Dermis microvascular lymphatic vessel endothelial cell (primary cell): ENCODE measurements around the gene FAM20C. TPM values are rescaled to one million over a fixed set of nuclear protein-coding genes. Genes with fewer than 3 reads are reported as not detected.
"Not testable (repeated sequence)": the region's sequence is repeated elsewhere in the genome, so short reads cannot be mapped to it uniquely, and the experiment has no call there.

Source experiments
- DNase-seq, 2 donors: peaks; one replicate each; pipeline versions ENCODE4 v3.0.0 to v3.0.0-alpha.2; 2010; ENCODE audit warnings: low read depth in 2 of 2
- total RNA-seq: library from RNA; depleted of rRNA; stranded (reverse); fragments of >200 nt; gene quantifications from 2 replicates; pipeline ENCODE4 v1.2.1, GENCODE V29; 2014

The FAM20C gene
- total RNA-seq, 1 donor from 2014 or later = 1.2 TPM

- peak in 1 of 2 donors; percentile 47 for DNase-seq
Observed at GRCh38 chr7:240887-241421, 48.6 kb downstream of the FAM20C start.

GRCh38 chr7:241513-241912, 49.1 kb downstream of the FAM20C start:
- DNase-seq = no peak

- DNase-seq = not testable (repeated sequence)
Observed at GRCh38 chr7:242826-243579, 50.6 kb downstream of the FAM20C start.

GRCh38 chr7:243580-243978, 51.2 kb downstream of the FAM20C start:
- DNase-seq = not testable (repeated sequence)

- no peak for DNase-seq
Observed at GRCh38 chr7:244974-245373, 52.6 kb downstream of the FAM20C start.

- DNase-seq = no peak
Observed at GRCh38 chr7:245574-246295, 53.4 kb downstream of the FAM20C start.

- DNase-seq = no peak
Observed at GRCh38 chr7:246451-246850, 54.1 kb downstream of the FAM20C start.

- no peak for DNase-seq
Observed at GRCh38 chr7:247181-247580, 54.8 kb downstream of the FAM20C start.

GRCh38 chr7:247636-248035, 55.3 kb downstream of the FAM20C start:
- DNase-seq = no peak

- no peak for DNase-seq
Observed at GRCh38 chr7:248732-249435, 56.5 kb downstream of the FAM20C start.

GRCh38 chr7:249989-250388, 57.6 kb downstream of the FAM20C start:
- DNase-seq = no peak

GRCh38 chr7:250523-250922, 58.2 kb downstream of the FAM20C start:
- DNase-seq = no peak

- no peak for DNase-seq
Observed at GRCh38 chr7:251005-251404, 58.6 kb downstream of the FAM20C start.

- DNase-seq = no peak
Observed at GRCh38 chr7:251446-252175, 59.2 kb downstream of the FAM20C start.

GRCh38 chr7:252216-252965, 60.0 kb downstream of the FAM20C start:
- no peak for DNase-seq

GRCh38 chr7:252981-253380, 60.6 kb downstream of the FAM20C start:
- no peak for DNase-seq

GRCh38 chr7:253581-254336, 61.4 kb downstream of the FAM20C start:
- DNase-seq = no peak

GRCh38 chr7:254337-255037, 62.1 kb downstream of the FAM20C start:
- DNase-seq = no peak

GRCh38 chr7:255038-255435, 62.7 kb downstream of the FAM20C start:
- no peak for DNase-seq
